Thoracic aorta (tissue), 2 donors: ENCODE results near the gene DGLUCY. TPM values are rescaled to one million over a fixed set of nuclear protein-coding genes. Genes with fewer than 3 reads are reported as not detected.
"Not testable (repeated sequence)": the region's sequence is repeated elsewhere in the genome, so short reads cannot be mapped to it uniquely, and the experiment has no call there.

Source experiments
- ATAC-seq: fragments of 150-250 bp; one replicate; pipeline ENCODE4 v1.8.0; 2017; ENCODE audit warnings: low read depth; ENCODE audit not compliant: insufficient number of reproducible peaks, low FRiP score
- DNase-seq: peaks from one replicate; pipeline ENCODE4 v3.0.0-alpha.2; 2020; ENCODE audit warnings: low spot score
- H3K27ac ChIP-seq, 2 donors: fragments of 200-600 bp; sonication (generic); 1 replicate in 1 of 2; 2 replicates in 1 of 2; pipeline ENCODE4 v1.5.1; 2016; ENCODE audit warnings: mild to moderate bottlenecking in 2 of 2, moderate library complexity in 2 of 2
- H3K27me3 ChIP-seq: fragments of 200-600 bp; sonication (generic); replicated peaks from 2 replicates; pipeline ENCODE4 v1.6.0; 2016; ENCODE audit warnings: mild to moderate bottlenecking; ENCODE audit not compliant: insufficient read depth
- H3K36me3 ChIP-seq: fragments of 200-600 bp; sonication (generic); one replicate; pipeline ENCODE4 v1.5.1; 2016
- H3K4me1 ChIP-seq, 2 donors: fragments of 200-600 bp; sonication (generic); 1 replicate in 1 of 2; 2 replicates in 1 of 2; pipeline versions ENCODE4 v1.5.1 to v1.6.0; 2016; ENCODE audit warnings: low read depth in 2 of 2, mild to moderate bottlenecking in 1 of 2; ENCODE audit not compliant: control insufficient read depth in 1 of 2
- H3K4me3 ChIP-seq: fragments of 200-600 bp; sonication (generic); 2 replicates; pipeline ENCODE4 v1.5.1; 2016; ENCODE audit warnings: mild to moderate bottlenecking
- H3K9me3 ChIP-seq: fragments of 200-600 bp; sonication (generic); 2 replicates; pipeline ENCODE4 v1.5.1; 2016
- total RNA-seq, 2 donors: library from RNA; depleted of rRNA; stranded (reverse); fragments of >200 nt; gene quantifications; one replicate each; pipeline versions ENCODE4 v1.1.0 to v1.2.3, GENCODE V29; 2016
- TF ChIP-seq, protein P1 (sequence below): fragments of 200-600 bp; sonication (generic); IDR thresholded peaks from one replicate; pipeline ENCODE4 v1.5.1; 2019; ENCODE audit warnings: antibody characterized with exemption

The DGLUCY gene
- total RNA-seq, 2 donors from 2014 or later: 24.4 to 36.7 TPM

DNA sequence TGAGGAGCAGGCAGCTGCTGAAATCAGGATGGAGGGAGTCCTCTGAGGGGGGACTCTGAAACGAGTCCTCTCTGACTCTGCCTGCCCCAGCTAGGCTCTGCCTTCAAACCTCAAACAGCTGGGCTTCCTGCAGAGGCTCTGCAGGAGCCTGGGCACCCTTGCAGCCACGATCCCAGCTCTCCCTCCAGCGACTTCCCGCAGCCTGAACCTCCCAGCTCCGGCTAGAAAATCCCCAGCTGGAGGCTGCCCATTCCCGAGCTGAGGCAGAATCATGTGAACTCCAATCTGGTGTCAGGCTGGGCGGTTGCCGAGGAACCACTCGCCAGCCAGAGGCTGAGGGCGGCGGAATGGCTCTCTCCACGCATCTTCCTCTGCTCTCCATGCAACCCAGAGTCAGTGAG lies 130.6 kb downstream of the DGLUCY start, which contains the start of gene GPR68:
TSS of gene GPR68 (minus strand) at position 204 of the 401 bp plus-strand sequence. CDS start 9,654 bp downstream, outside the sequence.
- H3K4me3 ChIP-seq: peak within 1 kb of the TSS; percentile 5
- ATAC-seq (no peak), DNase-seq (no peak)
- H3K27me3 ChIP-seq: no peaks in the 10 kb centered on the region
- peaks cover 0 to 9% of the 10 kb centered on the region in 2 donors for H3K4me1 ChIP-seq
- no peaks in the 10 kb centered on the region for H3K36me3 ChIP-seq
- TF ChIP-seq, protein P1, sequence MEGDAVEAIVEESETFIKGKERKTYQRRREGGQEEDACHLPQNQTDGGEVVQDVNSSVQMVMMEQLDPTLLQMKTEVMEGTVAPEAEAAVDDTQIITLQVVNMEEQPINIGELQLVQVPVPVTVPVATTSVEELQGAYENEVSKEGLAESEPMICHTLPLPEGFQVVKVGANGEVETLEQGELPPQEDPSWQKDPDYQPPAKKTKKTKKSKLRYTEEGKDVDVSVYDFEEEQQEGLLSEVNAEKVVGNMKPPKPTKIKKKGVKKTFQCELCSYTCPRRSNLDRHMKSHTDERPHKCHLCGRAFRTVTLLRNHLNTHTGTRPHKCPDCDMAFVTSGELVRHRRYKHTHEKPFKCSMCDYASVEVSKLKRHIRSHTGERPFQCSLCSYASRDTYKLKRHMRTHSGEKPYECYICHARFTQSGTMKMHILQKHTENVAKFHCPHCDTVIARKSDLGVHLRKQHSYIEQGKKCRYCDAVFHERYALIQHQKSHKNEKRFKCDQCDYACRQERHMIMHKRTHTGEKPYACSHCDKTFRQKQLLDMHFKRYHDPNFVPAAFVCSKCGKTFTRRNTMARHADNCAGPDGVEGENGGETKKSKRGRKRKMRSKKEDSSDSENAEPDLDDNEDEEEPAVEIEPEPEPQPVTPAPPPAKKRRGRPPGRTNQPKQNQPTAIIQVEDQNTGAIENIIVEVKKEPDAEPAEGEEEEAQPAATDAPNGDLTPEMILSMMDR: no peak
- no peaks in the 10 kb centered on the region for H3K9me3 ChIP-seq
- no peak within 1 kb of the TSS for H3K27ac ChIP-seq

DNA sequence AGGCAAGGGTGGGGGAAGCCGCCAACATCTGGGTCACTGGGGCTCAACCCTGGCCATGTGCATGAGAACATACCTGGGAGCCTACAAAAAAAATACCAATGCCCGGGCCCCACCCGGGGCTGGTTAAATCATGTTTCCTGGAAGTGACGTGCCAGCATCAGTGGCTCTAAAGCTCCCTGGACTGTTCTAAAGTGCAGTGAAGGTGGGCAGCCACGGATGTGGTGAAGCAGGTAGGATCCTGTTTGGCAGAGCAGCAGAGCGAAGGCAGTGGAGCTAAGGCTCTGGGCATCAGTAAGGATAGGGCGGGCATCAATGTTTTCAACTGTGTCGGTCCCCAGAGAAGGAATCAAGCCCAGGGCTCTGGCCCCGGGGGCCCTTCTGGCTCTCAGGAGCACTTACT lies 131.2 kb downstream of the DGLUCY start:
- no peaks in the 10 kb centered on the region for H3K9me3 ChIP-seq
- ATAC-seq (no peak), DNase-seq (no peak)
- no peaks in the 10 kb centered on the region for H3K27me3 ChIP-seq
- H3K4me3 ChIP-seq: peak overlapping the region; percentile 5
- no peak overlapping the region for H3K27ac ChIP-seq
- TF ChIP-seq, protein P1: no peak
- H3K36me3 ChIP-seq: no peaks in the 10 kb centered on the region
- peaks cover 0 to 9% of the 10 kb centered on the region in 2 donors for H3K4me1 ChIP-seq

- not testable (repeated sequence) for H3K9me3 ChIP-seq
Measured at GRCh38 chr14:91245616-91246015, 131.7 kb downstream of the DGLUCY start.

GRCh38 chr14:91246051-91246852 lies 132.4 kb downstream of the DGLUCY start:
- TF ChIP-seq, protein P1: no peak
- no peak for DNase-seq
- H3K4me3 ChIP-seq: no peak overlapping the region
- no peaks in the 10 kb centered on the region for H3K36me3 ChIP-seq
- ATAC-seq: no peak
- H3K27me3 ChIP-seq: no peaks in the 10 kb centered on the region
- H3K4me1 ChIP-seq: peaks cover 0 to 9% of the 10 kb centered on the region in 2 donors
- no peak overlapping the region for H3K27ac ChIP-seq
- no peaks in the 10 kb centered on the region for H3K9me3 ChIP-seq

More at GRCh38 chr14:91245616-91246015, 131.7 kb downstream of the DGLUCY start:
- not testable (repeated sequence) for ATAC-seq, H3K36me3 ChIP-seq, DNase-seq, H3K27ac ChIP-seq, H3K27me3 ChIP-seq, H3K4me1 ChIP-seq, H3K4me3 ChIP-seq

GRCh38 chr14:91249841-91250616 lies 136.2 kb downstream of the DGLUCY start:
- ATAC-seq: no peak
- H3K36me3 ChIP-seq: no peaks in the 10 kb centered on the region
- no peak overlapping the region for H3K27ac ChIP-seq
- TF ChIP-seq, protein P1: no peak
- no peak overlapping the region for H3K4me3 ChIP-seq
- H3K27me3 ChIP-seq: no peaks in the 10 kb centered on the region
- no peak for DNase-seq
- H3K4me1 ChIP-seq: peaks cover 2 to 12% of the 10 kb centered on the region in 2 donors
- H3K9me3 ChIP-seq: no peaks in the 10 kb centered on the region
